ENCODE data around the gene MACROD2. TPM values are rescaled to one million over a fixed set of nuclear protein-coding genes. Genes with fewer than 3 reads are reported as not detected.

The MACROD2 gene
- total and polyA plus RNA-seq, 2 of the 4 experiments (the other 2 are of a cell fraction): not detected

GRCh38 chr20:14260367-14260766 lies 265.1 kb downstream of the MACROD2 start:
- H4K91ac ChIP-seq (ENCODE audit: insufficient read depth, low read depth, low read length): no peak overlapping the region
- no peaks in the 10 kb centered on the region for H4K20me1 ChIP-seq (ENCODE audit: insufficient read depth, low read length)
- no CpG with 5 or more reads among the region's 1 CpG for WGBS, 2 experiments (ENCODE audit: extremely low coverage in 2 of 2, insufficient read length in 1 of 2)
- H4K8ac ChIP-seq (ENCODE audit: low read depth in 2 of 2, low read length in 2 of 2): no peak overlapping the region
- no peak overlapping the region for H3K14ac ChIP-seq (replicated peaks; ENCODE audit: low read depth, low read length)
- H2BK20ac ChIP-seq (ENCODE audit: low read depth, low read length): no peak overlapping the region
- H3K9me1 ChIP-seq (ENCODE audit: insufficient read depth, low read length): no peaks in the 10 kb centered on the region
- dilution Hi-C loops (cut with HindIII; ENCODE audit: low sequenced_read_pairs, unreplicated experiment) (no loop called here), in situ Hi-C loops (cut with MboI; ENCODE audit: low sequenced_read_pairs) (no loop called here), intact Hi-C loops (cut with micrococcal nuclease) (loop anchor here (10.0 kb wide), 1 partner anchor 76 kb away; no protein-coding TSS in a partner anchor)
- no TSS peak for BruUV-seq (replicated peaks)
- no peak for TF ChIP-seq CHD1 (IDR thresholded peaks at IDR 0.05; ENCODE audit: low read depth, low read length)
- TF ChIP-seq USF2 (IDR thresholded peaks at IDR 0.05; ENCODE audit: low read depth, low read length): no peak
- no peak for TF ChIP-seq RAD21 (IDR thresholded peaks at IDR 0.05; ENCODE audit: low read length)
- TF ChIP-seq RFX5 (IDR thresholded peaks at IDR 0.05; ENCODE audit: low read depth, low read length): no peak
- DNase-seq (no peak), ATAC-seq (ENCODE audit: low read depth) (no peak)
- H2AK5ac ChIP-seq (ENCODE audit: low read depth, low read length): no peak overlapping the region
- CTCF ChIA-PET: no interaction called here
- H3K4me3 ChIP-seq (ENCODE audit: insufficient read depth, low read depth, low read length): no peak overlapping the region
- H4K5ac ChIP-seq (ENCODE audit: low read depth, low read length): no peak overlapping the region
- H3K79me1 ChIP-seq (ENCODE audit: low read depth in 1 of 2, low read length in 2 of 2): no peaks in the 10 kb centered on the region
- H2BK15ac ChIP-seq (ENCODE audit: low read depth, low read length): no peak overlapping the region
- no peak overlapping the region for H2AFZ ChIP-seq (replicated peaks; ENCODE audit: low read length, poor library complexity)
- H3K9ac ChIP-seq (ENCODE audit: low read depth, low read length): no peak overlapping the region
- H2AK9ac ChIP-seq (replicated peaks; ENCODE audit: low read depth, low read length, poor library complexity): no peak overlapping the region
- no peak overlapping the region for H3K56ac ChIP-seq (ENCODE audit: extremely low read depth, insufficient read depth, low read length)
- H3K27me3 ChIP-seq (ENCODE audit: control insufficient read depth, insufficient read depth, low read length): no peaks in the 10 kb centered on the region
- POLR2A ChIA-PET (ENCODE audit: unreplicated experiment): no interaction called here
- no peak overlapping the region for H2BK5ac ChIP-seq (ENCODE audit: low read depth, low read length, poor library complexity, severe bottlenecking)
- H2BK120ac ChIP-seq (ENCODE audit: low read depth, low read length): no peak overlapping the region
- no peak overlapping the region for H3K23ac ChIP-seq (ENCODE audit: low read depth, low read length)
- no peak overlapping the region for H3K27ac ChIP-seq (ENCODE audit: insufficient read depth, low read length)
- no peak overlapping the region for H3K18ac ChIP-seq (ENCODE audit: low read depth, low read length)
- H3K36me3 ChIP-seq (ENCODE audit: control insufficient read depth, insufficient read depth, low read length): no peaks in the 10 kb centered on the region
- H3K9me3 ChIP-seq (ENCODE audit: control insufficient read depth, insufficient read depth, low read length): no peaks in the 10 kb centered on the region
- no peak overlapping the region for H3K4me2 ChIP-seq (ENCODE audit: low read depth, low read length)
- H3K4me1 ChIP-seq (ENCODE audit: control insufficient read depth, insufficient read depth, low read length): no peaks in the 10 kb centered on the region
- no peak overlapping the region for H3K4ac ChIP-seq (ENCODE audit: low read depth, low read length)

Measured in IMR-90 (cell line).